ENCODE measurements around the gene KDM2A.

DNA sequence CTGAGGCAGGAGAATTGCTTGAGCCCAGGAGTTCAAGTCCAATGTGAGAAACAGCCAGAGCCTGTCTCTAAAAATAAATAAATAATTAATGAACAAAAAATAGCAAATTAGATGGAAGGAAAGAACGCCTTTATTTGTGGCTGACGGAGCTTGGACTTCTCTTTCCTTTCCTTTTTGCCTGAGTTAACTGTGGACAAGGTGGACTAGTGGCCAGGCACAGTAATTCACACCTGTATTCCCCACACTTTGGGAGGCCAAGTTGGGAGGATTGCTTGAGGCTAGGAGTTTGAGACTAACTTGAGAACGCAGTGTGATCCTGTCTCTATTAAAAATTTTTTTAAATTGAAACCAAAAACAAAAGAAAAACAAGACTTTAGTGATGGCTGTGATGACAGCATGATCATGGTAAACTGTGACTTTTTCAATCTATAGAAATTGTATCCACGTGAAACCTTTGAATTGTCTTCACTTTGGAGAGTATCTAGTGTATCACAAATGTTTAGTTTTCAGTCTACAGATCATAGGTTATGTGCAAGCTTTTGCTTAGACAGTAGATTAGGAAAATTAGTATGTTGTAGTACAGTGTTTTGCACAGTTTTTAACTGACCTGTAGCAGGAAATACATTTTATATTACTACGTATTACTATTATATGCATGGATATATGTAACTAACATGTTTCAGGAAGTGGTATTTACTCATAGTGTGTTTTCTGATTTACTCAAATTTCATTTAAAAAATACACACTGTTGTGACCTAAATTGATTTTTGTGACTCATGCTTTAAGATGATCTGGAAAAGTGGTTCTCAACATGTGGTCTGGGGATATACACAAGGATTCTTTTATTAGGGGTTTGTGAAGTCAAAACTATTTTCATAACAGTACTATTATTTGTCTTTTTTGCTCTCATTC is 42.1 kb downstream of the KDM2A start:
- peak; percentile 17; the same call in 1 of the 2 replicates for TF ChIP-seq CTCF (conservative IDR thresholded peaks at IDR 0.05; ENCODE audit: low read length)
- no peak for TF ChIP-seq EZH2phosphoT487 (IDR thresholded peaks at IDR 0.05; ENCODE audit: borderline replicate concordance)
